Peyer's patch (tissue), 4 donors: ENCODE data around the gene SKIL.
A peak's percentile ranks its signal among the peaks of the same experiment; 100 is the strongest.

ENCODE experiments used
- POLR2A ChIP-seq, 2 donors: fragments of 450-650 bp; IDR thresholded peaks; one replicate each; pipeline ENCODE4 v1.5.1; 2017; ENCODE audit warnings: antibody characterized with exemption in 2 of 2, mild to moderate bottlenecking in 2 of 2, moderate library complexity in 2 of 2
- TF ChIP-seq, protein P1 (sequence below), 6 experiments: fragments of 450-650 bp in 4 of 6; fragments of 200-600 bp in 2 of 6; sonication (generic) in 1 of 6; IDR thresholded peaks; one replicate each; pipeline ENCODE4 v1.5.1; 2017 to 2019; ENCODE audit warnings: antibody characterized with exemption in 6 of 6, mild to moderate bottlenecking in 3 of 6, moderate library complexity in 1 of 6

DNA sequence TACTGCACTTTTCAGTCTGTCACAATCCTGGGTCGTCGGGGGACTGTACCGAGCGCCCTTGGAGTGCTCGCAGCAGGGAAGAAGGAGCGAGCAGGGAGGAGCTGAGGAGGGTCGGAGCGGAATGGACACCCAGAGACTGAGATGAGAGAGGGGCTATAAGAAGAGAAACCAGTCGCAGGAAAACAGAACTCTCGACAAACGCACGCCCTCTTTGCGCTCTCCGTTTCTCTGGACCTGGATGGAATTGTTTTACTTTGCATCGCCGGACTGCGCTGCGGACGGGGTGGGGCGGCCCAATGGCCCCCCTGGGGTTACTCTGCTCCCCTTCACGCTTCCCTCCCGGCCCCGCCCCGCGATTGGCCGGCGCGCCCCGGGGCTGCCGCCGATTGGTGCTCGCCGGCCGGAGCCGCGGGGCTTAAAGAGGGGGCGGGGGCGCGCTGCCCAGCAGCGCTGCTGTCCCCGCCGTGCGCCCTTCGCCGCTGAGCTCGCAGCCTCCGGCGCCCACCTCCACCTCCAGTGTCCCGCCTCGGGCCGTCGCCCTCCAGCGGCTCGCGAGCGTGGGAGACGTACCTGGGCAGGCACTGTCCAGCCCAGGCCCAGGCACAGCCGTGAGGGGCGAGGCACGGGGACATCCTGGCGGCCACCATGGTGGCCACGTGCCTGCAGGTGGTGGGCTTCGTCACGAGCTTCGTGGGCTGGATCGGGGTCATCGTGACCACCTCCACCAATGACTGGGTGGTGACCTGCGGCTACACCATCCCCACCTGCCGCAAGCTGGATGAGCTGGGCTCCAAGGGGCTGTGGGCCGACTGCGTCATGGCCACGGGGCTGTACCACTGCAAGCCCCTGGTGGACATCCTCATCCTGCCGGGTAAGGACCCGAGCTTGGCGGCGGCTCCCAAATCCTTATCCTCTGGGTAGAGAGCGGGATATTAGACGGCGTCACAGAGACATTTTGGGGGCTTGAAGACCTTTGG lies 61.2 kb downstream of the SKIL start, which contains the start of gene CLDN11:
- TF ChIP-seq, protein P1, sequence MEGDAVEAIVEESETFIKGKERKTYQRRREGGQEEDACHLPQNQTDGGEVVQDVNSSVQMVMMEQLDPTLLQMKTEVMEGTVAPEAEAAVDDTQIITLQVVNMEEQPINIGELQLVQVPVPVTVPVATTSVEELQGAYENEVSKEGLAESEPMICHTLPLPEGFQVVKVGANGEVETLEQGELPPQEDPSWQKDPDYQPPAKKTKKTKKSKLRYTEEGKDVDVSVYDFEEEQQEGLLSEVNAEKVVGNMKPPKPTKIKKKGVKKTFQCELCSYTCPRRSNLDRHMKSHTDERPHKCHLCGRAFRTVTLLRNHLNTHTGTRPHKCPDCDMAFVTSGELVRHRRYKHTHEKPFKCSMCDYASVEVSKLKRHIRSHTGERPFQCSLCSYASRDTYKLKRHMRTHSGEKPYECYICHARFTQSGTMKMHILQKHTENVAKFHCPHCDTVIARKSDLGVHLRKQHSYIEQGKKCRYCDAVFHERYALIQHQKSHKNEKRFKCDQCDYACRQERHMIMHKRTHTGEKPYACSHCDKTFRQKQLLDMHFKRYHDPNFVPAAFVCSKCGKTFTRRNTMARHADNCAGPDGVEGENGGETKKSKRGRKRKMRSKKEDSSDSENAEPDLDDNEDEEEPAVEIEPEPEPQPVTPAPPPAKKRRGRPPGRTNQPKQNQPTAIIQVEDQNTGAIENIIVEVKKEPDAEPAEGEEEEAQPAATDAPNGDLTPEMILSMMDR (IDR thresholded peaks at IDR 0.05): peak in 1 of 6 experiments; percentile 9
- no peak for TF ChIP-seq POLR2A (IDR thresholded peaks at IDR 0.05)
